Measurements from ENCODE around the gene ODAPH. TPM values are rescaled to one million over a fixed set of nuclear protein-coding genes. Genes with fewer than 3 reads are reported as not detected.
"Not testable (repeated sequence)": the region's sequence is repeated elsewhere in the genome, so short reads cannot be mapped to it uniquely, and the experiment has no call there.

The ODAPH gene, protein sequence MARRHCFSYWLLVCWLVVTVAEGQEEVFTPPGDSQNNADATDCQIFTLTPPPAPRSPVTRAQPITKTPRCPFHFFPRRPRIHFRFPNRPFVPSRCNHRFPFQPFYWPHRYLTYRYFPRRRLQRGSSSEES
- not detected for total RNA-seq

DNA sequence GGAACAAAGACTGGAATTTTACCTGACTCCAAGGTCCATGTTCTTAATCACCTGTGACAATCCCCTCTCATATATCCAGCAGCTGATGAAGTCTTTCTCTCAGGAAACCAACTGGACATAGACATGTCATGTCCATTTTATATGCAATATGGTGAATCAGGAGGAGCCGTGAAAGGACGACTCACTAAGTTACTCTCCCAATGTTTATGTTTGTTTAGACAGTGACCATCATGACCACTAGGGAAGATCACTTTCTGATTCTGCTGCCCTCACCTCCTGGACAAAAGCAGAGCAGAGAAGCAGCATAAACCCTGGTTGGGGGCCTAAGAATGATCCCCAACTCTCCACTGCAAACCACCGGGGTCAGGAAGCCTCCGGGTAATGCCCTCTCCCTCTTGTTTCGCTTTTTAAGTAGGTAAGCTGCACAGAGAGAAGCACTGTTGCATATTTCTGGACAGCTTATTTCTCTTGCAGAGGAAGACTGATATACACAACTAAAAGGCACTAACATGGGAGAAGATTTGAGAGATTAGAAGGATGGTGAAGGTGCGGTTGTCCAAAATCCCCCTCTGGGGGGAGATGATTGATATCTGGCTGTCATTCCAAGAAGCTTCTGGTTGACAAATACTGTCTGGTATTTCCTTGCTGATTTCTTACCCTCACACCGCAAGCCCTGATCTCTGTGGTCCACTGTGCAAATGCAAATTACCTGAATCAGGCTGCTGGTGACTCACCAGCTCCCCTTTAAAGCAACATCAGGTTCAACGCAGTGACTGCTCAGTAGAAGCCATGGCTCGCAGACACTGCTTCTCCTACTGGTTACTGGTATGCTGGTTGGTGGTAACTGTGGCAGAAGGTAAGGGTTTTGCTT is at the start of gene ODAPH:
Gene ODAPH (plus strand): TSS at position 773 of the 871 bp plus-strand sequence. CDS start 17 bp downstream, at position 790.
- POLR2A ChIA-PET, result no interaction called here
- CTCF ChIA-PET, result no interaction called here

DNA sequence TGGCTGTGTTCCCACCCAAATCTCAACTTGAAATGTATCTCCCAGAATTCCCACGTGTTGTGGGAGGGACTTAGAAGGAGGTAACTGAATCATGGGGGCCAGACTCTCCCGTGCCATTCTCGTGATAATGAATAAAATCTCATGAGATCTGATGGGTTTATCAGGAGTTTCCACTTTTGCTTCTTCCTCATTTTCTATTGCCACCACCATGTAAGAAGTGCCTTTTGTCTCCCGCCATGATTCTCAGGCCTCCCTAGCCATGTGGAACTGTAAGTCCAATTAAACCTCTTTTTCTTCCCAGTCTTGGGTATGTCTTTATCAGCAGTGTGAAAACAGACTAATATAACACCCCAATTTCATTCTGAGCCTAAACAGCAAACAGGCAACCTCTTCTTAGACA is 46.3 kb upstream of the ODAPH start:
- CTCF ChIA-PET, POLR2A ChIA-PET: not testable (repeated sequence)

DNA sequence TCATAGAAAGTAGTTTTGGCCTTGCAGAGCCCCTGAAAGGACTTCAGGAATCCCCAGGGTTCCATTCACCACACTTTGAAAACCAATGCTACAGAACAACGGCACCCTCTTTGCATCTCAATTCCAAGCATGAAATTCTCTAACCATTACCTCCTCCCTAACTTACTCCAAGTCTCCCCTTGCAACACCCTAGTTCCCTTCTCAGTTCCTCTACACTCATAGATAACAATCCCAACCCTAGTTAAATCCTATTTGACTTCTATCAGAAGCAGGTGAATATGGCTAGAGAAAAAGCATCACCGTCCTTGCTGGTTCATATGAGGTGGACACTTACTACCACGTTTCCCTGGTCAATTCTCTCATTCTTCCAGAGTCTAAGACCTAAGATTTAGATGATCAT is 44.0 kb upstream of the ODAPH start:
- ChIA-PET CTCF (no interaction called here), POLR2A (no interaction called here)

DNA sequence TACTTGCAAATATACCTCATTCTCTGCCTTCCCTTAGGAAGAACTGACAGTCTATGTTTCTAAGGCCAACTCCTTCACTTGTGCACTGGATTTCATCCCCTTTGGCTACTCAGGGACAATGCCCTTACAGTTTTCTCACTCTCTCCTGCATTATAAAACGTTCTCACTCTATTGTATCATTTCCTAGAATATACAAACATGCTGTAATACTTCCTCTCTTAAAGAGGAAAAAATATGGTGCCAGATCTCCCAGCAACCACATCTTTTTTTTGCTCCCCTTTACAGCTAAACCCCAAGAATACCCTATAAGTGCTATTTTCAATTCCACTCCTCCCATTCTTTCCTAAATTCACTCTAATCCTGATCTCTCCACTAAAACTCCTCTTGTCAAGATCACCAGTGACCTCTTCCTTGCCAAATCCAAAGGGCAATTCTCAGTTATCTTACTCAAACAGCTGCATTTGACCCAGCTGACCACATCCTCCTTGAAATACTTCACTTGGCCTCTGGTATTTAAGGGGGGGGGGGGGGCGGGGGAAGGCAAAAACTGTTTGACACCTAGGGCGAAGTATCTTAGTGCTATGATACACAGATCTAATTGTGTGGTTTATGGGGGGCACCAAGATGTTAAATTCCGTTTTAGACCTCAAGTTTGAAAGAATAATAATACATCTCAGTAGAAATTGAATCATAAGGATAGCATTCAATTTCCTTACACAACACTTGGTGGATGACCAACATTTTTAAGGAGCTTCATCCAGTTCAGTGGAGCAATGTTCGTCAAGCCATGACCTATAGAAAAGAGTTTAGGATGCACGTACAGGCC is 43.3 kb upstream of the ODAPH start:
- ChIA-PET CTCF (no interaction called here), POLR2A (interaction anchor here (1.0 kb wide), 1 partner anchor 15 kb away, joined by 3 read pairs; no protein-coding TSS in a partner anchor)

DNA sequence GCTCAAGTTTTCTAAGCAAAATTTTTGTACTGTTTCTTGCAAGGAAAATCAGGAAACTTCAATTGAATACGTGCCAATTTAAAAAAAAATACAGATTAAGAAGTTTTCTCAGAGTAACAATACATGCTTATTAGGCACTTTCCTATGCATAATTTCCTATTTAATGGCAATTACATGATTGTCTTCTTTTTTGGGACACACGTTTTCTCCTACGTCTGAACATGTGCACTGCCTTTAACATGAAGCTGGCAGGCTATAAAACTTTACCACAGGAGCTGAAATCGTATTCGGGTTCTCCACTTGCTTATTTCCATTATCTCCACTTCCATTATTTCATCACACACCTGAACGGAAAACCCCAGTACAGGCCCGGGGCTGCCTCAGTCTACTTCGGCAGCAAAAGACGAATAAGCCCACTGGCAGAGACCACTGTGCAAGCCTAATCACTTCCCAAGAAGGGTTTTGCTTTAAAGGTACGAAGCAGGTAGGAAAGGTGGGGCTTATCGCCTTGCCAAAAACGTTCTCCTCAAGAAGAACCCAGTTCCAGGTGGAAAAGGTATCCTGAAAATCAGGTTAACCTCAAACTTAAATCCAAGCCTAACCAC is 42.2 kb upstream of the ODAPH start:
- CTCF ChIA-PET, result no interaction called here
- POLR2A ChIA-PET, result interaction anchor here (1.0 to 1.2 kb wide), 2 partner anchors 16 to 18 kb away, joined by 3 read pairs; no protein-coding TSS in a partner anchor

DNA sequence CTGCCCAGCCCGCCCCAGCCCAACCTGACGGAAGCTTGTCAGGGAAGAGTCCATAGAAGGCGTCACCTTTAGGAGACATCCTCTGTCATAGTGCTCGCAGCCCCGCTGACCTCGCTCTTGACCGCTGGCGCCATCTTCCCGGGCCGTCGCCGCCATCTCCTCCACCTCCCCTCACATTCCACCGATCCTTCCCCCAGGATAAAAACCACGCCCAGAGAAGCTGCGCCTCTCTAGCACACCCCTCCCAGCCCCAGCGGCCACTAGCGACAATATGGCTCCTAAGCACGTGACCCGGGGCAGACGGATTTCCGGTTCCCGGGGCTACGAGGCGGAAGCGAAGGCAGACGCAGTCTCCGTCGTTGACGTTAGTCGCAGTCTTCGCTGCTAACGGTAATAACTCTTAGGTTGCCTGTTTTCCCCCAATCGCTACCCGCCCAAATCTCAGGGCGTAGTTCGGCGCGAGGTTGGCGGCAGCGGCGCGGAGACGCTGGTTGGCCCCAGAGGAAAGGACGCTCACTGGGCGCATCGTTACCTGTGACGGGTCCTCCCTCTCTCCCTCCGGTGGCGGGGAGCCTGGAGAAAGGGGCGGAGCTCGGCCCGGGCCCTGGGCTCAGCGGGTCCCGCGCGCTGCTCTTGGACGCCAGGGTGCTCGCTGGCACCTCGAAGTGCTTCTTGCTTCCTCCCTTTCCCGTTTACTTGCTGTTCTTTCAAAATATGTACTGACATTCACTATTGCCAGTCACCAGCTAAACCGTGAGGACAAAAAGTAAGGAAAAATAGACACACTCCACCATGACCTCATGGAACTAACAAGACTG is 41.5 kb upstream of the ODAPH start, which contains the start of the genes RCHY1 and THAP6:
Gene RCHY1 (minus strand): TSS at position 273 of the 818 bp plus-strand sequence. CDS start 117 bp downstream, at position 156.
Gene THAP6 (plus strand): TSS at position 343 of the 818 bp plus-strand sequence. CDS start 980 bp downstream, outside the sequence.
- POLR2A ChIA-PET, result interaction anchor here (0.8 to 1.2 kb wide), 2 partner anchors 19 to 139 kb away, joined by 3 read pairs; no protein-coding TSS in a partner anchor
- CTCF ChIA-PET, result interaction anchor here (0.6 to 1.0 kb wide), 3 partner anchors 57 to 145 kb away, joined by 3 to 4 read pairs (median 4); no protein-coding TSS in a partner anchor

DNA sequence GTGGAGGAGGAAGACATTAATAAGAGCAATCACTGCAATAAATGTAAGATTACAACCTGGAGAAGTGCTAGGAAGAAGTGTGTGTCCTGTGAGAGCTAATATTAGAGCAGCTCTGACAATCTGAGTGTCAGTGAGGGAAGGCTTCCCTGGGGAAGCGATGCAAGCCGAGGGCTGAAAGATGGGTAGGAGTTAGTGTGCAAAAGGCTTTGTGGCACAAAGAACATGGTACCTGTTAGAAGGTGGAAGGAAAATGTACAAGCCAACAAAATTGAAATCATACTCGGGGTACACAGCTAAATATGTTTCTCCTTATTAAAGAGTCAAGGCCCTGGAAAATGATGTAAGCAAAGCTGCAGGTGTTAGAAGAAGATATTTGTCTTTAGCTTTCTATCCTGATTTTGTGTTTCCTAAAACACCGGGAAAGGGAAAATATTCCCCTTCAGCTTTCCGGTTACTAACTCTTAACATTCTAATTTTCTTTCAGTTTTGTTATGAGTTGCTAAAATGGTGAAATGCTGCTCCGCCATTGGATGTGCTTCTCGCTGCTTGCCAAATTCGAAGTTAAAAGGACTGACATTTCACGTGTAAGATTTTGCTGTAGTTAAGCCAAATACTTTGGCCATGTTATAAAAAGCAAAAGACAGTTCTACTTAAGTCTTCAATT is 40.8 kb upstream of the ODAPH start:
- CTCF ChIA-PET, result interaction anchor here (0.6 to 1.0 kb wide), 3 partner anchors 56 to 145 kb away, joined by 3 to 4 read pairs (median 4); no protein-coding TSS in a partner anchor
- POLR2A ChIA-PET, result interaction anchor here (0.8 kb wide), 1 partner anchor 139 kb away, joined by 3 read pairs; no protein-coding TSS in a partner anchor

DNA sequence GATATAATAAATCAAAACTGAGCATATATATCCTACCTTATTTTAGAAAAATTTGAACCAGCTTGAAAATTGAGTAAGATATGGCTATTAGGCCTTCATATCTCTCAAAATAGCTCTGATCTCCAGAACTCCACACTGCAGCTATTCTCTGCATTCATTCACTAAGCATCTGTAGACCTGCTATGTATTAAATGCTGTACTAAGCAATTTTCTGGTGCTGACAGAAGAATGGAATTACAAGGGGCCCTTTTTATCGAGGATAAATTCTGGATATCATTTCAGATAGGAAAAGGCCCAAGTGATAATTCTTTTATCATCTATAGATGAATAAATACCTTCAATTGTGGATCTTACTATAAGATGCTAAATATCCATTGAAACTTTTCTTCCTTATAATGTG is 39.7 kb upstream of the ODAPH start:
- CTCF ChIA-PET, result no interaction called here
- POLR2A ChIA-PET, result no interaction called here

DNA sequence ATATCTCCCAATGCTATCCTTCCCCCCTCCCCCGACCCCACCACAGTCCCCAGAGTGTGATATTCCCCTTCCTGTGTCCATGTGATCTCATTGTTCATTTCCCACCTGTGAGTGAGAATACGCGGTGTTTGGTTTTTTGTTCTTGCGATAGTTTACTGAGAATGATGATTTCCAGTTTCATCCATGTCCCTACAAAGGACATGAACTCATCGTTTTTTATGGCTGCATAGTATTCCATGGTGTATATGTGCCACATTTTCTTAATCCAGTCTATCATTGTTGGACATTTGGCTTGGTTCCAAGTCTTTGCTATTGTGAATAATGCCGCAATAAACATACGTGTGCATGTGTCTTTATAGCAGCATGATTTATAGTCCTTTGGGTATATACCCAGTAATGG is 36.4 kb upstream of the ODAPH start:
- POLR2A ChIA-PET, CTCF ChIA-PET: not testable (repeated sequence)

DNA sequence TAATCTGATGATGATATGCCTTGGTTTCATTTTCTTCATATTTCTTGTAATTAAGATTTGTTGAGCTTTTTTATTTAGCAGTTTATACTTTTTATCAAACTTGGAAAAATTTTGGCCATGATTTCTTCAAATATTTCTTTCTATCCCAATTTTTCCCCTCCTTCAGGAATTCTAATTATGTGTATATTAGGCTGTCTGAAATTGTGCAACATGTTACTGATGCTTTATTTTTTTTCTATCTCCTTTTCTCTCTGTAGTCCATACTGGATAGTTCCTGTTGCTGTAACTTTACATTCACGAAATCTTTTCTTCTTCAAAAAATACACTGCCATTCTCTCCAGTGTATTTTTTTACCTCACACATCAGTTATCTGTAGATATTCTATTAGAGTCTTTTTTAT is 30.8 kb upstream of the ODAPH start:
- ChIA-PET CTCF (no interaction called here), POLR2A (interaction anchor here (0.7 kb wide), 1 partner anchor 143 kb away, joined by 3 read pairs; no protein-coding TSS in a partner anchor)

DNA sequence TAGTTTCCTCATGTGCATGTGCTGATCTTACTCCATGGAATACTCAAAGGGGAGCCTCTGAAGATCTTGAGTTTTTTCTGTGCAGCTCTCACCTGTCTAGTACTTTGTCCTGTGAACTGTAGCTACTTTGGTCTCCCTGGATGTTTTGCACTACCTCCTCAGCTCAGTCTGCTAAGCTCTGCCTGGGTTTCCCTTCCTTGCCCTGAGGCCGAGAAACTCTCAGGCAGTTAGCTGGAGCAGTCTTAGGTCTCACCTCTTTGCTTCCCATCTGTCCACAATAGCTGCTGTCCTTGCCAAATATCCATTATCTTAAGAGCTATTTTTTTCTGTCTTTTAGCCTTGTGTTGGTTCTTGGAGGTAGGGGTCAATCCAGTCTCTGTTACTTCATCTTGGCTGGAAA is 30.0 kb upstream of the ODAPH start:
- ChIA-PET POLR2A (no interaction called here), CTCF (no interaction called here)

DNA sequence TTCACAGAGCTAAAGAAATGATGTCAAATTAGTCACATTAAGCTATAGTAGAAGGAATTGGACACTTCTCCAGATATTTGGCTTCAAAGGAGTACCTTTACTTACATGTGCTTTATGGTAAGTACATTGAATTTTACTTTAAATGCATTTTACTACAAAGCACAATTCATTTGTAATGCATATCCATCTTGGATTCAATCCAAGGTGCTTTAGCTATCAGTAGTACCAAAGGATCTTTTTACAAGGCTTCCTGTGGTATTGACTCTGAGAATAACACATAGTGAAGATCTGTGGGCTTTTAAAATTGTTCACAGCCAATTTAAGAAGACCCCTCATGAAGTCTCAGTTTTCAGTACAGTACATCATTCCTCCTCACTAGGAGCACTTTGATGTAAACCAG is 28.4 kb upstream of the ODAPH start:
- POLR2A ChIA-PET, result no interaction called here
- CTCF ChIA-PET, result no interaction called here

DNA sequence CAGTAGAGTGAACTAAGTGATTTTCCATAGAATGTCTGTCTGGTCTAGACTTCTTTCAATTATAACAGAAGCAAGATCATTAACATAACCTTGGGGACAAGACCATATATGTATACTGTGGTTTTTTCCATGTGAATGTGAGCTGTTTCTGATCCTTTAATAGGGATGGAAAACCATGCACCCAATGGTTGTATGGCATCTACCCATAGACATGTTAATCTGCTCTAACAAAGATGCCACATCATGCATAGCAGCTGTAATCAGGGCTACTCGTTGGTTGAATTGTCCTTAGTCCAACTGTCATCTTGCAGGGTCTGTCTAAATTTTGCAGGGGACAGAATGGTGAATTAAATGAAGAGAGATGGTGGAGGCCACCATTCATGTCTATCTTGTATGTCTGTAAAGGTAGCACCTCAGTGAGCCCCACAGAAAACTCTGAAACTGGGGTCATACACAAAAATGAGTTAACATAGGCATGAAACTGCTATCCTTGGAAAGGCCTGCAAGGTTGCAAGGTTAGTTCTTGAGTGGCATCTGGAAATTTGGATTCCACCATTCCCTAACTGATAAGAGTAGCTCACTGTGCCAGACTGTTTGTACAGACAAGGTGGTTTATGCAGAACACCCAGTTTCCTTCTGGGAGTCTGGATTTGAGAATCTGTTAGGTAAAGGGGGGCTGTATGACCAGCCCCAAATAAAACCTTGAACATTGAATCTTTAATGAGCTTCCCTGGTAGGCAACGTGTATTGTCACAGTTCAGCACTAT is 25.1 kb upstream of the ODAPH start:
- POLR2A ChIA-PET, result no interaction called here
- CTCF ChIA-PET, result no interaction called here

DNA sequence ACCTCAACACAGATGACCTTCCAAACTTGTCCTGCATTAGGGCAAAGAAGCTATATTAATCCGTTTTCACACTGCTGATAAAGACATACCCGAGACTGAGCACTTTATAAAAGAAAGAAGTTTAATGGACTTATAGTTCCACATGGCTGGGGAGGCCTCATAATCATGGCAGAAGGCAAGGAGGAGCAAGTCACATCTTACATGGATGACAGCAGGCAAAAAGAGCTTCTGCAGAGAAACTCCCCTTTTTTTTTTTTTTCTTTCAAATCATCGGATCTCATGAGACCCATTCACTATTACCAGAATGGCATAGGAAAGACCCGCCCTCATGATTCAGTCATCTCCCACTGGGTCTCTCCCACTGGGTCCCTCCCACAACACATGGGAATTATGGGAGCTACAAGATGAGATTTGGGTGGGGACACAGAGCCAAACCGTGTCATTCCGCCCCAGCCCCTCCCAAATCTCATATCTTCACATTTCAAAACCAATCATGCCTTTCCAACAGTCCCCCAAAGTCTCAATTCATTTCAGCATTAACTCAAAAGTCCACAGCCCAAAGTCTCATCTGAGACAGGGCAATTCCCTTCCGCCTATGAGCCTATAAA is 24.2 kb upstream of the ODAPH start:
- POLR2A ChIA-PET, CTCF ChIA-PET: not testable (repeated sequence)

DNA sequence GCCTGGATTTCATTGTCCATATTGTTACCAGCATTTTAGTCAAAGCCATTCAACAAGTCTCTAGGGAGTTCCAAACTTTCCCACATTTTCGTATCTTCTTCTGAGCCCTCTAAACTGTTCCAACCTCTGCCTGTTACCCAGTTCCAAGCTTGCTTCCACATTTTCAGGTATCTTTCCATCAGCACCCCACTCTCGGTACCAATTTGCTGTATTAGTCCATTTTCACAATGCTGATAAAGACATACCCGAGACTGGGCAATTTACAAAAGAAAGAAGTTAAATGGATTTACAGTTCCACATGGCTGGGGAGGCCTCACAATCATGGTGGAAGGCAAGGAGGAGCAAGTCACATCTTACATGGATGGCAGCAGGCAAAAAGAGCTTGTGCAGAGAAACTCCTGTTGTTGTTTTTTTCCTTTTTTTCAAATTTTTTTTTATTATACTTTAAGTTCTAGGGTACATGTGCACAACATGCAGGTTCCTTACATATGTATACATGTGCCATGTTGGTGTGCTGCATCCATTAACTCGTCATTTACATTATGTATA is 22.5 kb upstream of the ODAPH start:
- CTCF ChIA-PET, POLR2A ChIA-PET: not testable (repeated sequence)

DNA sequence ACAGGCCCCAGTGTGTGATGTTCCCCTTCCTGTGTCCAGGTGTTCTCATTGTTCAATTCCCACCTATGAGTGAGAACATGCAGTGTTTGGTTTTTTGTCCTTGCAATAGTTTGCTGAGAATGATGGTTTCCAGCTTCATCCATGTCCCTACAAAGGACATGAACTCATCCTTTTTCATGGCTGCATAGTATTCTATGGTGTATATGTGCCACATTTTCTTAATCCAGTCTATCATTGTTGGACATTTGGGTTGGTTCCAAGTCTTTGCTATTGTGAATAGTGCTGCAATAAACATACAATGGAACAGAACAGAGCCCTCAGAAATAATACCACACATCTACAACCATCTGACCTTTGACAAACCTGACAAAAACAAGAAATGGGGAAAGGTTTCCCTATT is 21.9 kb upstream of the ODAPH start:
- POLR2A ChIA-PET, CTCF ChIA-PET: not testable (repeated sequence)

DNA sequence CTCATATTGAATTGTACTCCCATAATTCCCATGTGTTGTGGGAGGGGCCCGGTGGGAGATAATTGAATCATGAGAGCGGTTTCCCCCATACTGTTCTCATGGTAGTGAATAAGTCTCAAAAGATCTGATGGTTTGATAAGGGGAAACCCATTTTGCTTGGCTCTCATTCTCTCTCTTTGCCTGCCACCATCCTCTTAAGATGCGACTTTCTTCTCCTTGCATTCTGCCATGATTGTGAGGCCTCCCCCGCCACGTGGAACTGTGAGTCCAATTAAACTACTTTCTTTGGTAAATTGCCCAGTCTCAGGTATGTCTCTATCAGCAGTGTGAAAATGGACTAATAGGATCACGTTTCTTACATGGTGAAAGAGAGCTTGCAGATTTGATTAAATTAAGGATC is 18.6 kb upstream of the ODAPH start:
- CTCF ChIA-PET, POLR2A ChIA-PET: not testable (repeated sequence)

Measured in activated CD8-positive, alpha-beta memory T cell treated with anti-CD3 and anti-CD28 coated beads for 36 hours (primary cell).